HepG2 (cell line): ENCODE results near the gene DNAJC7. TPM values are rescaled to one million over a fixed set of nuclear protein-coding genes. Genes with fewer than 3 reads are reported as not detected.

Experiments
- ATAC-seq: fragments of 200-7000 bp; cut with Tn5 transposase; 3 replicates; pipeline ENCODE4 v1.9.1; 2020; ENCODE audit warnings: mild to moderate bottlenecking, moderate library complexity
- BruUV-seq: library from RNA; stranded (reverse); fragments of 400-500 nt; replicated peaks from 2 replicates; lab custom pipeline; 2021; lab: Mats Ljungman, UMichigan
- CTCF ChIA-PET: fragments of 300-600 bp; formaldehyde crosslinking; extraction: SDS; loops from one replicate; lab custom pipeline; 2021; ENCODE audit warnings: low total read pairs, inconsistent platforms, low intra/inter-chr PET ratio; lab: Yijun Ruan, JAX
- POLR2A ChIA-PET: fragments of 350-600 bp; sonication (Branson Sonifier 250); formaldehyde crosslinking; loops from one replicate; lab custom pipeline; 2020; ENCODE audit warnings: antibody characterized with exemption, inconsistent platforms; lab: Yijun Ruan, JAX
- DNase-seq: peaks from one replicate; pipeline ENCODE4 v3.0.0-alpha.2; 2015; ENCODE audit warnings: low spot score
- FAIRE-seq: peaks from 3 replicates; lab custom pipeline; 2011; peaks lifted over from hg19 to GRCh38; lab: Jason Lieb, UNC
- H2AFZ ChIP-seq: one replicate; pipeline ENCODE4 v1.6.1; 2011; ENCODE audit warnings: low read length, inconsistent platforms
- H3K27ac ChIP-seq: fragments of 300-600 bp; 3 replicates; pipeline ENCODE4 v1.8.0; 2011; ENCODE audit warnings: mixed run types, mild to moderate bottlenecking, mixed read lengths, low read length, inconsistent platforms; ENCODE audit not compliant: insufficient read depth; ENCODE audit errors: extremely low read length
- H3K27me3 ChIP-seq, 2 experiments: fragments of 200-600 bp in 1 of 2; 2 replicates in 1 of 2; 3 replicates in 1 of 2; pipeline versions ENCODE4 v1.6.0 to v1.8.0; 2011; ENCODE audit warnings: low read length in 2 of 2, mild to moderate bottlenecking in 2 of 2, moderate library complexity in 2 of 2, inconsistent platforms in 1 of 2; ENCODE audit not compliant: insufficient read depth in 2 of 2, control insufficient read depth in 1 of 2
- H3K36me3 ChIP-seq, 2 experiments: fragments of 200-600 bp in 1 of 2; replicated peaks in 1 of 2; 2 replicates in 1 of 2; 3 replicates in 1 of 2; pipeline versions ENCODE4 v1.5.1 to v1.8.0; 2011; ENCODE audit warnings: low read length in 2 of 2, inconsistent platforms in 1 of 2; ENCODE audit not compliant: insufficient read depth in 2 of 2, control insufficient read depth in 1 of 2
- H3K4me1 ChIP-seq: 2 replicates; pipeline ENCODE4 v1.5.1; 2012; ENCODE audit warnings: low read length, inconsistent platforms; ENCODE audit not compliant: insufficient read depth
- H3K4me2 ChIP-seq: 2 replicates; pipeline ENCODE4 v1.6.0; 2011; ENCODE audit warnings: low read depth, low read length, inconsistent platforms
- H3K4me3 ChIP-seq, 3 experiments: fragments of 200-600 bp in 1 of 3; sonication (generic), shearing (Covaris generic) in 1 of 3; replicated peaks in 1 of 3; 2 replicates each; pipeline ENCODE4 v1.5.1; 2011 to 2016; ENCODE audit warnings: low read length in 3 of 3, inconsistent platforms in 2 of 3, low read depth in 2 of 3, mild to moderate bottlenecking in 2 of 3, control low read depth in 1 of 3, mixed read lengths in 1 of 3; ENCODE audit not compliant: insufficient read depth in 1 of 3
- H3K79me2 ChIP-seq: one replicate; pipeline ENCODE4 v1.6.1; 2011; ENCODE audit warnings: low read length, inconsistent platforms; ENCODE audit not compliant: insufficient read depth
- H3K9ac ChIP-seq: 2 replicates; pipeline ENCODE4 v1.6.0; 2011; ENCODE audit warnings: mild to moderate bottlenecking, low read depth, low read length, inconsistent platforms; ENCODE audit not compliant: insufficient read depth
- H3K9me3 ChIP-seq: 2 replicates; pipeline ENCODE4 v1.5.1; 2012; ENCODE audit warnings: mild to moderate bottlenecking, low read length
- H4K20me1 ChIP-seq: 2 replicates; pipeline ENCODE4 v1.6.0; 2011; ENCODE audit warnings: inconsistent platforms, mild to moderate bottlenecking, low read length, moderate library complexity; ENCODE audit not compliant: insufficient read depth
- BCL6 ChIP-seq: IDR thresholded peaks from 2 replicates; pipeline ENCODE4 v1.6.1; 2016; ENCODE audit warnings: missing genetic modification reagents, missing compliant biosample characterization
- DMTF1 ChIP-seq: sonication (generic); formaldehyde crosslinking; IDR thresholded peaks from 2 replicates; pipeline ENCODE4 v1.4.0; 2020; ENCODE audit warnings: mild to moderate bottlenecking, missing genetic modification reagents
- FLYWCH1 ChIP-seq: sonication (generic); formaldehyde crosslinking; IDR thresholded peaks from 2 replicates; pipeline ENCODE4 v1.8.1; 2023; ENCODE audit warnings: mild to moderate bottlenecking, missing genetic modification reagents
- HNF4G ChIP-seq, 2 experiments: sonication (generic) in 1 of 2; formaldehyde crosslinking in 1 of 2; IDR thresholded peaks; 2 replicates each; pipeline versions ENCODE4 v1.4.0 to v1.6.1; 2011 to 2020; ENCODE audit warnings: borderline replicate concordance in 2 of 2, low read depth in 2 of 2, mild to moderate bottlenecking in 2 of 2, low read length in 1 of 2, missing genetic modification reagents in 1 of 2, moderate library complexity in 1 of 2
- JARID2 ChIP-seq: sonication (generic); formaldehyde crosslinking; IDR thresholded peaks from 2 replicates; pipeline ENCODE4 v1.8.1; 2023; ENCODE audit warnings: missing genetic modification reagents, inconsistent platforms; ENCODE audit not compliant: insufficient replicate concordance
- MED1 ChIP-seq: sonication (generic); formaldehyde crosslinking; IDR thresholded peaks from 2 replicates; pipeline ENCODE4 v1.4.0; 2020; ENCODE audit warnings: missing genetic modification reagents
- RBM22 ChIP-seq: fragments of 200-400 bp; formaldehyde crosslinking; optimal IDR thresholded peaks from 2 replicates; pipeline ENCODE3; 2017; ENCODE audit warnings: mild to moderate bottlenecking, low read length, moderate library complexity
- TFAP4 ChIP-seq: sonication (generic); IDR thresholded peaks from 2 replicates; pipeline ENCODE4 v1.6.1; 2016; ENCODE audit warnings: low read depth, borderline replicate concordance
- THAP7 ChIP-seq: sonication (generic); formaldehyde crosslinking; IDR thresholded peaks from 2 replicates; pipeline ENCODE4 v1.8.1; 2023; ENCODE audit warnings: mild to moderate bottlenecking, missing genetic modification reagents
- UBTF ChIP-seq: sonication (generic); formaldehyde crosslinking; IDR thresholded peaks from 2 replicates; pipeline ENCODE4 v1.4.0; 2020; ENCODE audit warnings: mild to moderate bottlenecking, missing genetic modification reagents
- ZNF33A ChIP-seq: sonication (generic); formaldehyde crosslinking; IDR thresholded peaks from 2 replicates; pipeline ENCODE4 v1.5.1; 2020; ENCODE audit warnings: missing genetic modification reagents, mild to moderate bottlenecking, moderate library complexity, borderline replicate concordance
- ZNF432 ChIP-seq: sonication (generic); formaldehyde crosslinking; IDR thresholded peaks from 2 replicates; pipeline ENCODE4 v1.5.0; 2020; ENCODE audit warnings: missing genetic modification reagents, mild to moderate bottlenecking, borderline replicate concordance
- ZSCAN5A ChIP-seq: sonication (generic); formaldehyde crosslinking; IDR thresholded peaks from 2 replicates; pipeline ENCODE4 v1.8.0; 2022; ENCODE audit warnings: mild to moderate bottlenecking, missing genetic modification reagents, borderline replicate concordance
- WGBS: methylation state at CpG from one replicate; pipeline ENCODE4 v1.1.6; 2017; ENCODE audit warnings: low lambda C conversion rate; 5-methylcytosine and 5-hydroxymethylcytosine counted together
- in situ Hi-C: cut with HindIII; loops from 2 replicates; pipeline ENCODE4 v1.10.0; 2017; ENCODE audit warnings: low pct_unique_long_range_greater_than_20kb; ENCODE audit not compliant: extremely low pct_ligation_motif_present
- intact Hi-C: fragments of 100-400 bp; cut with micrococcal nuclease; formaldehyde crosslinking; loops from one replicate; pipeline ENCODE4 v1.10.0; 2022; ENCODE audit not compliant: unreplicated experiment
- polyA plus RNA-seq, 8 experiments: library from polyadenylated mRNA; depleted of rRNA in 3 of 8; stranded (reverse) in 7 of 8; unstranded in 1 of 8; fragments of >200 nt; fragmentation: Illumina TruSeq in 4 of 8; extraction: Trizol in 4 of 8; gene quantifications; 2 replicates each; pipeline versions ENCODE4 v1.2.1 to v1.2.3, GENCODE V29; 2011 to 2016; ENCODE audit warnings: low read depth in 4 of 8, missing spikeins in 1 of 8, mixed read lengths in 1 of 8; ENCODE audit not compliant: insufficient read depth in 1 of 8
- total RNA-seq, 5 experiments: library from RNA; depleted of rRNA; stranded (reverse); fragments of >200 nt; fragmentation: Illumina TruSeq; extraction: Trizol; gene quantifications; 2 replicates each; pipeline ENCODE4 v1.2.3, GENCODE V29; 2016; ENCODE audit warnings: low read depth in 1 of 5

The DNAJC7 gene
- total and polyA plus RNA-seq, 2 of the 13 experiments (the other 11 are each of a cell fraction or from before 2014, with no cell fraction given) = 47.7 to 132 TPM

GRCh38 chr17:41948762-41949460 lies 68.3 kb downstream of the DNAJC7 start (continued):
- TF ChIP-seq ZNF432 (CRISPR knock-in tag) = no peak
- no peak for TF ChIP-seq DMTF1 (CRISPR knock-in tag)
- no peak for TF ChIP-seq MED1 (CRISPR knock-in tag)
- TF ChIP-seq JARID2 (CRISPR knock-in tag) = no peak
- TF ChIP-seq ZSCAN5A (CRISPR knock-in tag) = no peak

- H3K36me3 ChIP-seq = no peaks in the 10 kb centered on the region
- no peaks in the 10 kb centered on the region for H3K9me3 ChIP-seq
- H3K79me2 ChIP-seq = no peaks in the 10 kb centered on the region
- DNase-seq (no peak), ATAC-seq (no peak), FAIRE-seq (no peak)
- intact Hi-C loops = no loop called here
- peaks cover 58% of the 10 kb centered on the region for H3K4me1 ChIP-seq
- H3K27me3 ChIP-seq = no peaks in the 10 kb centered on the region
- in situ Hi-C loops = no loop called here
- H2AFZ ChIP-seq = no peak overlapping the region
- WGBS = 49% methylated on average over 3 of the region's 3 CpGs
- H4K20me1 ChIP-seq = no peaks in the 10 kb centered on the region
- H3K4me3 ChIP-seq = no peak overlapping the region
- POLR2A ChIA-PET = no interaction called here
- no peak overlapping the region for H3K27ac ChIP-seq
- H3K4me2 ChIP-seq = no peak overlapping the region
- no peak overlapping the region for H3K9ac ChIP-seq
- CTCF ChIA-PET = no interaction called here
- BruUV-seq = no TSS peak
- TF ChIP-seq FLYWCH1 (no peak), RBM22 (no peak), HNF4G (IDR thresholded peaks at IDR 0.05; ENCODE audit: borderline replicate concordance, low read depth, low read length) (no peak), HNF4G (CRISPR knock-in tag; IDR thresholded peaks at IDR 0.05; ENCODE audit: borderline replicate concordance, low read depth) (no peak), UBTF (CRISPR knock-in tag) (no peak), ZNF33A (no peak), BCL6 (CRISPR knock-in tag) (0 out of 2 replicates have a peak, but pooled peaks have one; percentile 3), THAP7 (no peak), TFAP4 (0 out of 2 replicates have a peak, but pooled peaks have one; percentile 34)
These were observed 72.3 kb downstream of the DNAJC7 start for GRCh38 chr17:41944943-41945342.
